HG03135 (cell line): ENCODE results near the gene ZNF583.

Source experiments
- ATAC-seq: cut with Tn5 transposase; IDR thresholded peaks from one replicate; pipeline ENCODE4 v1.9.1; 2021; ENCODE audit warnings: mild to moderate bottlenecking, moderate library complexity; ENCODE audit not compliant: unreplicated experiment

ZNF583 gene

DNA sequence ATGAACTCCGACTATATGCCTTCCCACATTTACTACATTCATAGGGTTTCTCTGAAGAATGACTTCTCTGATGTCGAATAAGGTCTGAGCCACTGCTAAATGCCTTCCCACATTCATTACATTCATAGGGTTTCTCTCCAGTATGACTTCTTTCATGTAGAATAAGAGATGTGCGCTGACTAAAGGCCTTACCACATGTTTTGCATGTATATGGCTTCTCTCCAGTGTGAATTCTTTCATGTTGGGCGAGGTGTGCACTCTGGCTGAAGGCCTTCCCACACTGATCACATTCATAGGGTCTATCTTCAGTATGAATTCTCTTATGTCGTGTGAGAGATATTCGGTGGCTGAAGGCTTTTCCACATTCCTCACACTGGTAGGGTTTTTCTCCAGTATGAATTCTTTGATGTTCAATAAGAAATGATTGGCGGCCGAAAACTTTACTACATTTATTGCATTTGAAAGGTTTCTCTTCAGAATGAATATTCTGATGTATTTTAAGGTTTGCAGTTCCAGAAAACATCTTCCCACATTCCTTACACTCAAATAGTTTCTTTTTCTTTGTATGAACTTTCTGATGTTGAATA lies 37.2 kb downstream of the ZNF583 start:
- no peak for ATAC-seq

GRCh38 chr19:56474308-56474707 lies 70.2 kb downstream of the ZNF583 start:
- no peak for ATAC-seq

- ATAC-seq, result no peak
Measured at GRCh38 chr19:56476093-56476492, 72.0 kb downstream of the ZNF583 start.
